ENCODE results near the gene BIN1.

DNA sequence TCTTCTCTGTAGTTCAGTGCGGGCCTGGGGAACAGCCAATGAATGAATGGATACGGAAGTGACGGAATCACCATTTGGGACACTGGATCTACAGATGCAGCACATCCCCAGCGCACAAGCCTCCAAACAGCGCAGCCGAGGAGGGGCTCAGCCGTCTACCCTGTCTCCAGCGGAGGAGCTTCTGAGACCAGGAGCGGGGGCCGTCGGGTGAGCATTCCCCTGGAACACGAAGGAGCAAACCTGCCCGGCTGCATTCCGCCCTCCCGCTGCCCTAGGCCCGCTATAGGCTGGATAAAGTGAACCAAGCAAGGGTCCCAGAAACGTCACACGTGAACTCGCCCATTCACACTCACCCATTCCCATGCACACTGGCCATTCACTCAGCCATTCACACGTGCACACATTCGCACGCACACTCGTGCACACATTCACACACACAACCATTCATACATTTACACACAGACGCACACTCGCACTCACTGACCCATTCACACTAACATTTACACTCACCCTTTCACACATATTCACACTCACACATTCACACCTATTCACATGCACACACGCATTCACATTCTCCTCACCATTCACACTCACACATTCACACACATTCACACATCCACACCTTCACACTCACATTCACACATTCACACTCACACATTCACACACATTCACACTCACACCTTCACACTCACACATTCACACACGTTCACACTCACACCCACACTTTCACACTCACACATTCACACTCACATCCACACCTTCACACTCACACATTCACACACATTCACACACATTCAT is 63.4 kb downstream of the BIN1 start:
- TF ChIP-seq POLR2A (IDR thresholded peaks at IDR 0.05): no peak
- TF ChIP-seq, protein P1, sequence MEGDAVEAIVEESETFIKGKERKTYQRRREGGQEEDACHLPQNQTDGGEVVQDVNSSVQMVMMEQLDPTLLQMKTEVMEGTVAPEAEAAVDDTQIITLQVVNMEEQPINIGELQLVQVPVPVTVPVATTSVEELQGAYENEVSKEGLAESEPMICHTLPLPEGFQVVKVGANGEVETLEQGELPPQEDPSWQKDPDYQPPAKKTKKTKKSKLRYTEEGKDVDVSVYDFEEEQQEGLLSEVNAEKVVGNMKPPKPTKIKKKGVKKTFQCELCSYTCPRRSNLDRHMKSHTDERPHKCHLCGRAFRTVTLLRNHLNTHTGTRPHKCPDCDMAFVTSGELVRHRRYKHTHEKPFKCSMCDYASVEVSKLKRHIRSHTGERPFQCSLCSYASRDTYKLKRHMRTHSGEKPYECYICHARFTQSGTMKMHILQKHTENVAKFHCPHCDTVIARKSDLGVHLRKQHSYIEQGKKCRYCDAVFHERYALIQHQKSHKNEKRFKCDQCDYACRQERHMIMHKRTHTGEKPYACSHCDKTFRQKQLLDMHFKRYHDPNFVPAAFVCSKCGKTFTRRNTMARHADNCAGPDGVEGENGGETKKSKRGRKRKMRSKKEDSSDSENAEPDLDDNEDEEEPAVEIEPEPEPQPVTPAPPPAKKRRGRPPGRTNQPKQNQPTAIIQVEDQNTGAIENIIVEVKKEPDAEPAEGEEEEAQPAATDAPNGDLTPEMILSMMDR (IDR thresholded peaks at IDR 0.05 in 4 of 5, conservative IDR thresholded peaks at IDR 0.05 in 1 of 5): no peak

All from gastrocnemius medialis (tissue), 4 donors.